Raji (cell line): ENCODE results near the gene MARCHF10.

ENCODE experiments used
- POLR2A ChIP-seq: IDR thresholded peaks from 2 replicates; pipeline ENCODE4 v1.6.1; 2011; ENCODE audit warnings: low read depth, low read length, control low read depth; ENCODE audit not compliant: insufficient read depth

Gene MARCHF10

GRCh38 chr17:62689441-62690167 lies 118.5 kb downstream of the MARCHF10 start:
- no peak for TF ChIP-seq POLR2A

GRCh38 chr17:62688398-62689160 lies 119.5 kb downstream of the MARCHF10 start:
- no peak for TF ChIP-seq POLR2A

- no peak for TF ChIP-seq POLR2A
These were observed 120.1 kb downstream of the MARCHF10 start for GRCh38 chr17:62687997-62688396.

GRCh38 chr17:62684179-62684578 lies 123.9 kb downstream of the MARCHF10 start:
- TF ChIP-seq POLR2A = no peak

- TF ChIP-seq POLR2A = no peak
These were observed 126.2 kb downstream of the MARCHF10 start for GRCh38 chr17:62681939-62682381.

GRCh38 chr17:62681061-62681938 lies 126.8 kb downstream of the MARCHF10 start:
- no peak for TF ChIP-seq POLR2A

- no peak for TF ChIP-seq POLR2A
These were observed 127.5 kb downstream of the MARCHF10 start for GRCh38 chr17:62680541-62681052.

GRCh38 chr17:62679866-62680377 lies 128.2 kb downstream of the MARCHF10 start:
- no peak for TF ChIP-seq POLR2A

GRCh38 chr17:62678214-62678919 lies 129.7 kb downstream of the MARCHF10 start:
- TF ChIP-seq POLR2A = no peak

GRCh38 chr17:62676952-62677596 lies 131.0 kb downstream of the MARCHF10 start:
- TF ChIP-seq POLR2A = no peak

- no peak for TF ChIP-seq POLR2A
These were observed 131.7 kb downstream of the MARCHF10 start for GRCh38 chr17:62676231-62676943.

- no peak for TF ChIP-seq POLR2A
These were observed 132.4 kb downstream of the MARCHF10 start for GRCh38 chr17:62675701-62676100.

GRCh38 chr17:62675260-62675659 lies 132.9 kb downstream of the MARCHF10 start:
- TF ChIP-seq POLR2A = no peak
